GM18517 (cell line): ENCODE measurements around the gene TDRD10.
"Not testable (repeated sequence)": the region's sequence is repeated elsewhere in the genome, so short reads cannot be mapped to it uniquely, and the experiment has no call there.

ENCODE experiments used
- ATAC-seq: cut with Tn5 transposase; IDR thresholded peaks from one replicate; pipeline ENCODE4 v1.9.1; 2021; ENCODE audit warnings: mild to moderate bottlenecking, moderate library complexity; ENCODE audit not compliant: unreplicated experiment

TDRD10 gene

GRCh38 chr1:154514066-154514553, 12.1 kb downstream of the TDRD10 start:
- no peak for ATAC-seq

- ATAC-seq: no peak
Measured at GRCh38 chr1:154517661-154518060, 15.6 kb downstream of the TDRD10 start.

GRCh38 chr1:154519591-154519991, 17.6 kb downstream of the TDRD10 start:
- ATAC-seq: no peak

- ATAC-seq: no peak
Measured at GRCh38 chr1:154520333-154520732, 18.3 kb downstream of the TDRD10 start.

- no peak for ATAC-seq
Measured at GRCh38 chr1:154521695-154522094, 19.7 kb downstream of the TDRD10 start.

GRCh38 chr1:154524881-154525280, 22.9 kb downstream of the TDRD10 start:
- ATAC-seq: no peak

GRCh38 chr1:154527192-154527591, 25.2 kb downstream of the TDRD10 start:
- ATAC-seq: no peak

- ATAC-seq: no peak
Measured at GRCh38 chr1:154529308-154529707, 27.3 kb downstream of the TDRD10 start.

- ATAC-seq: not testable (repeated sequence)
Measured at GRCh38 chr1:154531950-154532349, 29.9 kb downstream of the TDRD10 start.

- ATAC-seq: no peak
Measured at GRCh38 chr1:154533952-154534844, 32.2 kb downstream of the TDRD10 start.

- ATAC-seq: no peak
Measured at GRCh38 chr1:154536570-154536969, 34.6 kb downstream of the TDRD10 start.

GRCh38 chr1:154539486-154540483, 37.8 kb downstream of the TDRD10 start:
- no peak for ATAC-seq

GRCh38 chr1:154541231-154541630, 39.2 kb downstream of the TDRD10 start:
- no peak for ATAC-seq

GRCh38 chr1:154546264-154547063, 44.4 kb downstream of the TDRD10 start:
- no peak for ATAC-seq

GRCh38 chr1:154547105-154547732, 45.2 kb downstream of the TDRD10 start:
- no peak for ATAC-seq

GRCh38 chr1:154548028-154548427, 46.0 kb downstream of the TDRD10 start:
- ATAC-seq: no peak

- no peak for ATAC-seq
Measured at GRCh38 chr1:154549202-154549770, 47.3 kb downstream of the TDRD10 start.

GRCh38 chr1:154550070-154550469, 48.1 kb downstream of the TDRD10 start:
- ATAC-seq: no peak

GRCh38 chr1:154550657-154551056, 48.6 kb downstream of the TDRD10 start:
- ATAC-seq: no peak

- no peak for ATAC-seq
Measured at GRCh38 chr1:154551474-154551873, 49.5 kb downstream of the TDRD10 start.
